Ishikawa (cell line): Measurements from ENCODE around the gene ZBTB26.

ENCODE experiments used
- CEBPB ChIP-seq: IDR thresholded peaks from 2 replicates; pipeline ENCODE4 v1.6.1; 2012
- CREB1 ChIP-seq: IDR thresholded peaks from 2 replicates; pipeline ENCODE4 v1.6.1; 2012; ENCODE audit warnings: low read depth
- EGR1 ChIP-seq: IDR thresholded peaks from 2 replicates; pipeline ENCODE4 v1.6.1; 2012
- EP300 ChIP-seq: IDR thresholded peaks from 2 replicates; pipeline ENCODE4 v1.6.1; 2012; ENCODE audit warnings: borderline replicate concordance
- FOXM1 ChIP-seq: IDR thresholded peaks from 2 replicates; pipeline ENCODE4 v1.6.1; 2012; ENCODE audit warnings: low read depth, borderline replicate concordance
- MAX ChIP-seq: IDR thresholded peaks from 2 replicates; pipeline ENCODE4 v1.6.1; 2012
- NFIC ChIP-seq: IDR thresholded peaks from 2 replicates; pipeline ENCODE4 v1.6.1; 2012
- RAD21 ChIP-seq: IDR thresholded peaks from 2 replicates; pipeline ENCODE4 v1.6.1; 2012; ENCODE audit warnings: low read depth
- REST ChIP-seq: IDR thresholded peaks from 2 replicates; pipeline ENCODE4 v1.6.1; 2012; ENCODE audit warnings: low read depth, mild to moderate bottlenecking
- TAF1 ChIP-seq: IDR thresholded peaks from 2 replicates; pipeline ENCODE4 v1.6.1; 2012; ENCODE audit warnings: low read depth, mild to moderate bottlenecking
- TCF12 ChIP-seq: IDR thresholded peaks from 2 replicates; pipeline ENCODE4 v1.6.1; 2012; ENCODE audit warnings: low read depth
- TEAD4 ChIP-seq: IDR thresholded peaks from 2 replicates; pipeline ENCODE4 v1.6.1; 2012
- USF1 ChIP-seq: IDR thresholded peaks from 2 replicates; pipeline ENCODE4 v1.6.1; 2012
- YY1 ChIP-seq: IDR thresholded peaks from 2 replicates; pipeline ENCODE4 v1.6.1; 2012; ENCODE audit warnings: low read depth
- ZBTB7A ChIP-seq: IDR thresholded peaks from 2 replicates; pipeline ENCODE4 v1.6.1; 2012; ENCODE audit warnings: low read depth

Gene ZBTB26

DNA sequence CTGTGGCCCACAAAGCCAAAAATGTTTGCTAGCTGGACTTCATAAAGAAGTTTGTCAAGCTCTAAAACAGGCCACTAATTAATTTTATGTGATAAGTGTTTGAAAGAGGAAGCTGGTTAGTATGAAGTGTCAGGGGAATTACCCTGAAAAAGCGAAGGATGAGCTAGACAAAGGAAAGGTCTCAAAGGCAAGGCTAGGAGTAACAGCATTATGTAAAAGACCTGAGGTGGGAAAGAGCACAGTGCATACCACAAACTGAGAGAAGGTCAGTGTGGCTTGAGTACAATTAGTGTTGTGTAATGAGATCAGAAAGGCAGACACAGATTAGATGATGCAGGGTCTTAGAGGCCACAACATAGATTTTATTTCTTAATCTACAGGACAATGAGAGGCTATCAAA, 55.8 kb downstream of the ZBTB26 start:
- no peak for TF ChIP-seq ZBTB7A
- no peak for TF ChIP-seq USF1
- no peak for TF ChIP-seq TCF12
- no peak for TF ChIP-seq MAX
- TF ChIP-seq CEBPB, result no peak
- no peak for TF ChIP-seq FOXM1
- TF ChIP-seq RAD21, result no peak
- no peak for TF ChIP-seq TEAD4
- no peak for TF ChIP-seq YY1
- TF ChIP-seq EP300, result no peak
- no peak for TF ChIP-seq CREB1
- no peak for TF ChIP-seq REST
- no peak for TF ChIP-seq NFIC

- no peak for TF ChIP-seq CREB1
- TF ChIP-seq ZBTB7A, result no peak
- TF ChIP-seq REST, result no peak
- TF ChIP-seq TCF12, result no peak
- TF ChIP-seq MAX, result no peak
- no peak for TF ChIP-seq EP300
- TF ChIP-seq TAF1, result no peak
- TF ChIP-seq FOXM1, result no peak
- TF ChIP-seq YY1, result no peak
- no peak for TF ChIP-seq RAD21
- TF ChIP-seq TEAD4, result no peak
- TF ChIP-seq CEBPB, result no peak
- TF ChIP-seq EGR1, result no peak
- TF ChIP-seq USF1, result no peak
- no peak for TF ChIP-seq NFIC
These were observed 65.2 kb downstream of the ZBTB26 start for GRCh38 chr9:122866079-122866478.
